ENCODE measurements around the gene ENDOD1.
"Not testable (repeated sequence)": the region's sequence is repeated elsewhere in the genome, so short reads cannot be mapped to it uniquely, and the experiment has no call there.

Gene ENDOD1

GRCh38 chr11:95089620-95090542, at the start of gene ENDOD1:
Gene ENDOD1 (plus strand): TSS chr11:95089846. CDS start chr11:95089928, 82 bp downstream.
- peak; percentile 90 for DNase-seq

- no peak for DNase-seq
Measured at GRCh38 chr11:95042239-95042638, 47.4 kb upstream of the ENDOD1 start.

GRCh38 chr11:95042906-95043305, 46.7 kb upstream of the ENDOD1 start:
- no peak for DNase-seq

DNA sequence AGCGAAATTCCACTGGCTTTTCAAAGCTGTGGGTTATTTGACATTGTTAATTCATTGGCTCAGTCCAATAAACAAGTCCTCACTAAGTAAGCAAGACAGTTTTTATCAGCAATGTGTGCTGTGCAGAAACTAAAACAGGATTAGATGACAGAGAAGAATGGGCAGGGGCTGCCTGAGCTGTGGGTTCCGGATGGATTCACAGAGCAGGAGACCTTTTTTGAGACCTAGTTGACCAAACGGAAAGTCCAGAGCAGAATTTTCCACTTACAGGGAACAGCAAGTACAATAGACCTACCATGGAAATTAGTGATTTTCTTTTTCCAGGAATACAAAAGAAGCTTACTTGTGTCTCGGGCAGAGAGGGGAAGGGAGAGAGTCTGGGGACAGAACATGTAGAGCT, 45.6 kb upstream of the ENDOD1 start:
- DNase-seq, result no peak

- DNase-seq, result no peak
Measured at GRCh38 chr11:95045812-95046211, 43.8 kb upstream of the ENDOD1 start.

GRCh38 chr11:95049122-95049521, 40.5 kb upstream of the ENDOD1 start, which contains the start of gene KDM4F:
Gene KDM4F (plus strand): TSS chr11:95049422.
- not testable (repeated sequence) for DNase-seq

GRCh38 chr11:95050595-95051202, 38.9 kb upstream of the ENDOD1 start:
- DNase-seq, result no peak

DNA sequence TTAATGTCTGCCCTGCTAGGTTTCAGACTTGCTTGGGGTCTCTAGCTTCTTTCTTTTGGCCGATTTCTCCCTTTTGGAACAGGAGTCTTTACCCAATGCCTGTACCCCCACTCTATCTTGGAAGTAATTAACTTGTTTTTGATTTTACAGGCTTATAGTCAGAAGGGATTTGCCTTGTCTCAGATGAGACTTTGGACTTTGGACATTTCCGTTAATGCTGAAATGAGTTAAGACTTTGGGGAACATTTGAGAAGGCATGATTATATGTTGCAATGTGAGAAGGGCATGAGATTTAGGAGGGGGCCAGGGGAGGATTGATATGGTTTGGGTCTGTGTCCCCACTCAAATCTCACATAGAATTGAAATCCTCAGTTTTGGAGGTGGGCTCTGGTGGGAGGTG, 35.3 kb upstream of the ENDOD1 start:
- DNase-seq, result no peak

- DNase-seq, result no peak
Measured at GRCh38 chr11:95055283-95055897, 34.3 kb upstream of the ENDOD1 start.

- DNase-seq, result no peak
Measured at GRCh38 chr11:95057959-95058358, 31.7 kb upstream of the ENDOD1 start.

DNA sequence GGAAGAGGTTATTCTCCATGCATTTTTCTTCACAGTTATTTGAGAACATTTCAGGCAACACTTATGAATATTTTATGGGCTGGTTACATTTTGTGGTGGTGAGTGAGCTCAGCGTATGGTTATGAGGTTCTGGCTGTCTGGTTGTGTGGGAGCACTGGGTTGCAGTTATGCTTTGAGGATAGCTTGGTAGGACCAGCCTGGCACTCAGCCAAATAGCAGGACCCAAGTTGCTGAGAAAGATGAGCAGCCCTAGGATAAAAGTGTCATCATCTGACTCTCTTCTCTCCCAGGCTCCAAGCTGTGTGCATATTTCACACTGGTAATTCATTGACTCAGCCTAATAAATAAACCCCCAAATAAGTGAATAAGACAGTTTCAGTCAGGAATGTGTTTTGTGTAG, 31.0 kb upstream of the ENDOD1 start:
- no peak for DNase-seq

GRCh38 chr11:95059046-95059445, 30.6 kb upstream of the ENDOD1 start:
- DNase-seq, result no peak

DNA sequence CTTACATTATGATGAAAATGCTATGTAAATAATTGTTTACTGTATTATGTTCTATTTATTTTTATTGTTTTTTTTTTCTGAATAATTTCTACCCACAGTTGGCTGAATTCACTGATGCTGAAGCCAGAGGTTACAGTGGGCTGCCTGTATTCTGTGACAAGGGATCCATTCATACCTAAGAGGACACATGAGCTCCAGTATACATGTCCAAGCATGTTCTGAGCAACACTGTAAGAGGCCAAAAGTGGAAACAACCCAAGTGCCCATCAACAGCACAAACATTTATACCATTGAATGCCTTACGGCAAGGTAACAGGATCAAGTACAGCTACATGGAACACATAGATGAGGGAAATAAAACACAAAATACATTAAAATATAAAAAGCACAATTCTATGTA, 24.3 kb upstream of the ENDOD1 start:
- DNase-seq, result no peak

DNA sequence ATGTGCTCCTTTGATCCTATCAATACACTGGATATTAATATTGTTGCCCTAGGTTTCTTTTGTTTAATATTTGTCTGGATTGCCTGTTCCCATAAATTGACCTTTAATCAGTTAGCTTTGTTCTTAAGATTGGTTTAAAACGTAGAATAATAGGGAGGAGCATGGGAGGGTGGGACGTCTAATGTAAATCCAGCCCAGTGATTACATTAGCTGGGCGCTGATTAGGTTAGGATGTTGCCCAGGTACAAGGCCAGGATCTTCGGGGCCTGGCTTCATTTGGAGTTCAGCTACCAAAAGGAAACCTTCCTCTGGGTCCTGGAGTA, 23.0 kb upstream of the ENDOD1 start, which contains the start of gene SRSF8:
Gene SRSF8 (plus strand): TSS at position 204 of the 323 bp plus-strand sequence. CDS start 308 bp downstream, outside the sequence.
- DNase-seq, result no peak

DNA sequence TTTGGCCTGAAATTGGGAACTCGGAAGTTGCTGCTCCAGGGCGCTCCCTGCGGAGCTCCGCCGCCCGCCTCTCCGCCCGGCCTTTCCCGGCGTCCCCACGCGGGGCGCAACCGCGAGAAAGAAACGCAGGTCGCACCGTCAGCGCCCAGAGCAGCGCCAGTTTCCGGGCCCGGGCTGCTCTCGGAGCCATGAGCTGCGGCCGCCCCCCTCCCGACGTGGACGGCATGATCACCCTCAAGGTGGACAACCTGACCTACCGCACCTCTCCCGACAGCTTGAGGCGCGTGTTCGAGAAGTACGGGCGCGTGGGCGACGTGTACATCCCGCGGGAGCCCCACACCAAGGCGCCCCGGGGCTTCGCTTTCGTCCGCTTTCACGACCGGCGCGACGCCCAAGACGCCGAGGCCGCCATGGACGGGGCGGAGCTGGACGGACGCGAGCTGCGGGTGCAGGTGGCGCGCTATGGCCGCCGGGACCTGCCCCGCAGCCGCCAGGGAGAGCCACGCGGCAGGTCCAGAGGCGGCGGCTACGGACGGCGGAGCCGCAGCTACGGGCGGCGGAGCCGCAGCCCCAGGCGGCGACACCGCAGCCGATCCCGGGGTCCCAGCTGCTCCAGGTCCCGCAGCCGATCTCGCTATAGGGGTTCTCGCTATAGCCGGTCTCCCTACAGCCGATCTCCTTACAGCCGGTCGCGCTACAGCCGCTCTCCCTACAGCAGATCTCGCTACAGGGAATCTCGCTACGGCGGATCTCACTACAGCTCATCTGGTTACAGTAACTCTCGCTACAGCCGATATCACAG, 22.4 kb upstream of the ENDOD1 start:
- peak; percentile 79 for DNase-seq

DNA sequence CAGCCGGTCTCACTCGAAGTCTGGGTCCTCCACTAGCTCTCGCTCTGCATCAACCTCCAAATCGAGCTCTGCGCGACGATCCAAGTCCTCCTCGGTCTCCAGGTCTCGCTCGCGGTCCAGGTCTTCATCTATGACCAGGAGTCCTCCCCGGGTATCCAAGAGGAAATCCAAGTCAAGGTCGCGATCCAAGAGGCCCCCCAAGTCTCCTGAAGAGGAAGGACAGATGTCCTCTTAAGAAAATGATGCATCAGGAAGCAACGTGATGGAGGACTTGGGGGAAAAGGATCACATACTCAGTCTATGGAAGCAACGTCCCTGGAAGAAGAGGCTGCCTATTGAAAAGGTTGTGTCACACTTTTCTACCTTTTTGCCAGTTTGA, 21.8 kb upstream of the ENDOD1 start:
- no peak for DNase-seq

GRCh38 chr11:95068549-95068948, 21.1 kb upstream of the ENDOD1 start:
- DNase-seq, result peak; percentile 92

DNA sequence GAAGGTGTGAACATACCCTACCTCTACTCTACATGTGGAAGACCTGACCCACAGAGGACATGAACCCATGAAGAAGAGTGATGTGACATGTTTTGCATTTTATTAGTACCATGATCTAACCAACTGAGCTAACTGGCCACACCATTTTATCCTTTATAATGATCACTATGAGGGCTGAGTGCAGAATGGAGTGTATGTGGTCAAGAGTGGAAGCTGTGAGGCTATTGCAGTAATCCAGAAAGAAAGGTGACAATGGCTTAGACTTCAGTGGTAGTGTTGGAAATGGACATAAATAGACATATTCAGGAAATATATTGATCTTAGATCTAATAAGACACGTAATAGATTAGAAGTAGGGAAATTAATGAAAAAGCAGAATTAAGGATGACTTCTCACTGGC, 19.2 kb upstream of the ENDOD1 start:
- DNase-seq, result no peak

DNA sequence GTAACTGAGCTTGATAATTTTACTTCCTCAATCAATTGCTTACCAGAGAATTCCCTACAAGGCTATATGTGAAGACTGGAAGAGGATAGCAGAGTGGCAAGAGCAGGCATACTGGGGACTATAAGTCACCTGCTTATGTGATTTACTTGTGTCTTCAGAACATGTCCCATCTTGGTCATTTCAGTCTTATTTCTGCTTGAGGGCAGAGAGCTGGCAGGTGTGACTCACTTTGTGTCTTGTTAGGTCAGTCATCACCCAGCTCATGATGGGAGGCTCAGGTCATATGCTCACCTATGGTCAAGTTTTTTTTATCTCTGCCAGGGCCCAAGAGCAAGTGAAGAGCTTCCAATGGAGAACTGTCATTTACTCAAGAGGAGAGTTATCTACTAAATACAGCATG, 16.7 kb upstream of the ENDOD1 start:
- DNase-seq, result no peak

DNA sequence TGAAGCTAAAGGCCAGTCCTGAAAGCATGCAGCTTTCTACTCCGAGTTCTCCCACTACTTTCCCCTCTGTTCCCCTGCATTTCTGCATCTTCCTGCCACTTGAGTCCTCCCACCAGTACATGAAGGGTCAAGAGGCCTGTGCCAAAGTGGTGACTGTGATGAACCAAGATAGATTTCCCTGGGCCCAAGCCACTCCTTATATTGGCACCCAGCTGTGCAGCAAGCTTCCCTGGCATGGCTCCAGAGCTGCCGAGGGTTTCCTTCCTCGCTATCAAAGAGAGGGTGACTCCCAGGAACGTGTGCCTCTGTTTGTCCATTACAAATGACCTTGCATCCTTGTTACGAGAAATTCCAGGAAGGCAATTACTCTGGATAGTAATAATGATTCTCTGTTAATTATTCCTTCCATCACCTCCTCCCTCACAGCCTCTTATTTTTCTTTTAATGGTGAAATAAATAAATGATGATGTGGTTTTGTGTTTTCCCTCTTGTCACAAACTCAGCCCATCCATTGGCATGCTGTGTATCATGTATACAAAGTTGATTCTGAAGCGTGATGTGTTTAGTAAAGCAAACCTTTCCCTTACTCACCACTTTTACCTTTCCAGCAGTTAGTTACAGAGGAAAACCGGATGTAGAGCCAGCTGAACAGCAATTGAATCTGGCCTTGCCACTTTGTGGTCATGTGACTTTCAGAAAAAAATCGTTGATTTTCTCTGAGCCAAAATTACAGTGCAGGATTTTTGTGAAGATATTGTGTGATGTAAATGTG, 14.7 kb upstream of the ENDOD1 start:
- no peak for DNase-seq

GRCh38 chr11:95076416-95076815, 13.2 kb upstream of the ENDOD1 start:
- peak; percentile 28 for DNase-seq

DNA sequence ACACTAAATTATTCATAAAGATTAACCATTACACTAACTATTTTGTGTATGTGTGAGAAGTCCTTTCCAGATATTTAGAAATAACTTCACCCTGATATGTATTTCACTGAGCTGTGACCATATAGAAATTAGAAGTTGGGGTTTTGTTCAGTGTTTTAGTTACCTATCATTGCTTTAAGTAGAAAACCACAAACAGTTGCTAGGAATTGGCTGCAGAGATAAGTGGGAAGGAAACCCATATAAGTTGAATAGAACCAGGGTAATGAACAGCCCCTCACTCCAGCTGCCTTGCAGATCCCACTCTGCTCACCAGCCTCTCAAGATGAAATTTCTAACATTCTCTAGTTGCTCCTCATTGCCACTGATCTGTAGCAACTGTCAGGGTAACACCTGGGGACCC, 12.7 kb upstream of the ENDOD1 start:
- no peak for DNase-seq
